GM19395 (cell line): ENCODE data around the gene GPR146.
"Not testable (repeated sequence)": the region's sequence is repeated elsewhere in the genome, so short reads cannot be mapped to it uniquely, and the experiment has no call there.

ENCODE experiments used
- ATAC-seq: cut with Tn5 transposase; IDR thresholded peaks from one replicate; pipeline ENCODE4 v1.9.1; 2021; ENCODE audit warnings: mild to moderate bottlenecking, moderate library complexity; ENCODE audit not compliant: unreplicated experiment

The GPR146 gene

GRCh38 chr7:1044189-1045068 is at the start of gene GPR146:
Gene GPR146, plus strand, starts transcription at chr7:1044546. Its CDS starts 12,970 bp downstream, at chr7:1057516.
- peak; percentile 84 for ATAC-seq

GRCh38 chr7:994592-995308 is 49.6 kb upstream of the GPR146 start:
- ATAC-seq: no peak

- ATAC-seq: no peak
These were observed 48.8 kb upstream of the GPR146 start for GRCh38 chr7:995571-995970.

- no peak for ATAC-seq
These were observed 48.1 kb upstream of the GPR146 start for GRCh38 chr7:996079-996872.

- no peak for ATAC-seq
These were observed 46.6 kb upstream of the GPR146 start for GRCh38 chr7:997404-998395.

GRCh38 chr7:999149-999879 is 45.0 kb upstream of the GPR146 start:
- no peak for ATAC-seq

- no peak for ATAC-seq
These were observed 44.1 kb upstream of the GPR146 start for GRCh38 chr7:999941-1000935.

GRCh38 chr7:1001069-1001770 is 43.1 kb upstream of the GPR146 start:
- not testable (repeated sequence) for ATAC-seq

- not testable (repeated sequence) for ATAC-seq
These were observed 42.3 kb upstream of the GPR146 start for GRCh38 chr7:1002026-1002425.

GRCh38 chr7:1002445-1002844 is 41.9 kb upstream of the GPR146 start:
- ATAC-seq: not testable (repeated sequence)

GRCh38 chr7:1004018-1004852 is 40.1 kb upstream of the GPR146 start:
- ATAC-seq: no peak

GRCh38 chr7:1005303-1005702 is 39.0 kb upstream of the GPR146 start:
- ATAC-seq: no peak

GRCh38 chr7:1007901-1008300 is 36.4 kb upstream of the GPR146 start:
- ATAC-seq: no peak

GRCh38 chr7:1008733-1009363 is 35.5 kb upstream of the GPR146 start:
- no peak for ATAC-seq

- ATAC-seq: no peak
These were observed 34.6 kb upstream of the GPR146 start for GRCh38 chr7:1009747-1010146.

- ATAC-seq: no peak
These were observed 34.1 kb upstream of the GPR146 start for GRCh38 chr7:1010226-1010625.
